T-helper 2 cell treated with Interferon-gamma antibody and Interleukin-4, amounts not matched to agents 5 μg/mL and 100 μg/mL, for 36 hours (primary cell): ENCODE data around the gene FGD5.

Source experiments
- DNase-seq: peaks from one replicate; pipeline ENCODE4 v3.0.0; 2021; ENCODE audit warnings: low spot score
- H3K27ac Mint-ChIP-seq: one replicate; pipeline ENCODE4 v1.8.0; 2021; ENCODE audit warnings: mild to moderate bottlenecking, mixed read lengths
- H3K27me3 Mint-ChIP-seq: one replicate; pipeline ENCODE4 v1.8.0; 2021; ENCODE audit warnings: low read depth, mixed read lengths
- H3K36me3 Mint-ChIP-seq: one replicate; pipeline ENCODE4 v1.8.0; 2021; ENCODE audit warnings: low read depth, mixed read lengths
- H3K4me1 Mint-ChIP-seq: one replicate; pipeline ENCODE4 v1.8.0; 2021; ENCODE audit warnings: low read depth, mixed read lengths
- H3K4me3 Mint-ChIP-seq: one replicate; pipeline ENCODE4 v1.8.0; 2022; ENCODE audit warnings: mild to moderate bottlenecking, moderate library complexity, mixed read lengths
- H3K9me3 Mint-ChIP-seq: one replicate; pipeline ENCODE4 v1.8.0; 2021; ENCODE audit warnings: mixed read lengths

Gene FGD5

GRCh38 chr3:14980689-14981088 lies 161.9 kb downstream of the FGD5 start:
- Mint-ChIP-seq H3K36me3 (peaks cover 20% of the 10 kb centered on the region), H3K4me3 (no peak overlapping the region), H3K27ac (no peak overlapping the region), H3K9me3 (no peaks in the 10 kb centered on the region), H3K4me1 (peaks cover 16% of the 10 kb centered on the region), H3K27me3 (no peaks in the 10 kb centered on the region)
- no peak for DNase-seq
